NOMO-1 treated with dmso at 0.1 percent for 144 hours (cell line): ENCODE data around the gene FGL2.
A peak's percentile ranks its signal among the peaks of the same experiment; 100 is the strongest.
"Not testable (repeated sequence)": the region's sequence is repeated elsewhere in the genome, so short reads cannot be mapped to it uniquely, and the experiment has no call there.

Experiments
- DNase-seq: peaks from one replicate; lab custom pipeline; 2025; ENCODE audit not compliant: unreplicated experiment; lab: John Stamatoyannopoulos, UW

FGL2 gene

GRCh38 chr7:77216181-77216845, 16.7 kb upstream of the FGL2 start:
- no peak for DNase-seq

GRCh38 chr7:77209479-77210139, 10.0 kb upstream of the FGL2 start:
- no peak for DNase-seq

- DNase-seq: peak; percentile 45
These were observed 8.8 kb upstream of the FGL2 start for GRCh38 chr7:77208416-77208815.

GRCh38 chr7:77205706-77206105, 6.1 kb upstream of the FGL2 start:
- DNase-seq: no peak

- no peak for DNase-seq
These were observed 2.9 kb upstream of the FGL2 start for GRCh38 chr7:77202481-77202976.

GRCh38 chr7:77200542-77200941, 923 bp upstream of the FGL2 start:
- DNase-seq: peak; percentile 55

GRCh38 chr7:77197141-77197540, 2.5 kb downstream of the FGL2 start:
- DNase-seq: no peak

- DNase-seq: peak; percentile 100
These were observed 10.7 kb downstream of the FGL2 start for GRCh38 chr7:77188731-77189437.

- DNase-seq: no peak
These were observed 13.8 kb downstream of the FGL2 start for GRCh38 chr7:77185866-77186265.

- DNase-seq: no peak
These were observed 14.6 kb downstream of the FGL2 start for GRCh38 chr7:77184990-77185389.

GRCh38 chr7:77184463-77184862, 15.2 kb downstream of the FGL2 start:
- no peak for DNase-seq

- DNase-seq: no peak
These were observed 17.4 kb downstream of the FGL2 start for GRCh38 chr7:77182261-77182660.

GRCh38 chr7:77181734-77182133, 17.9 kb downstream of the FGL2 start:
- no peak for DNase-seq

- no peak for DNase-seq
These were observed 18.5 kb downstream of the FGL2 start for GRCh38 chr7:77181015-77181595.

GRCh38 chr7:77178024-77178423, 21.6 kb downstream of the FGL2 start:
- not testable (repeated sequence) for DNase-seq

GRCh38 chr7:77177321-77177904, 22.2 kb downstream of the FGL2 start:
- DNase-seq: not testable (repeated sequence)

GRCh38 chr7:77175274-77175800, 24.3 kb downstream of the FGL2 start:
- DNase-seq: not testable (repeated sequence)

GRCh38 chr7:77174418-77174817, 25.2 kb downstream of the FGL2 start:
- not testable (repeated sequence) for DNase-seq

GRCh38 chr7:77172437-77173172, 27.0 kb downstream of the FGL2 start:
- DNase-seq: not testable (repeated sequence)

- not testable (repeated sequence) for DNase-seq
These were observed 28.5 kb downstream of the FGL2 start for GRCh38 chr7:77171073-77171472.
